Measurements from ENCODE around the gene TBC1D14. TPM values are rescaled to one million over a fixed set of nuclear protein-coding genes. Genes with fewer than 3 reads are reported as not detected.

TBC1D14 gene
- total and polyA plus RNA-seq, 3 donors from 2014 or later: 78.0 to 98.8 (median 87.6) TPM

DNA sequence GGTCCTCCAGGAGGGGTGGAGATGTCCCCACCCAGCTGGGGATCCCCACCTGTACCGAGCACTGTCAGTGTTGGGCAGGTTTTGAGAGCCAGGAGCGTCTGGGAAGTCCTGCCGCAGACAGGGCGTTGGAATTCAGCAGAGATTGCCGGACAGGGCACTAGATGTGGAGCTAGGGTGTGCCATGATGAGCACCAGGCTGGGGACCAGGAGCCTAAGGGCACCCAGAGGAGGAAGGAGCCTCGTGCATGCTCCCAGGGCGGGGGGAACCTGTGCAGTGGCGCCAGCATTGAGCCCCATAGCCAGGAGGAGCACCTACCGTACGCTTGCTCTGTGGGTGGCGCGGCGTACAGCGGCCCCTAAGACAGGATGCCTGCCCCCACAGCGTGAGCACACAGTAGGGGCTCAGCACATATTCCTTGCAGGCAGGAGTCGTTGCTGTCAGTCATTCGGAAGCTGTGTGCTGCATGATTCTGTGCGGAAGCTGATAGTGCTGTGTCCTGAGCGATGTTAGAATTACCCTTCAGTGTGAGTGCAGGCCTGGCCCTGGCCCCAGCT lies 114.8 kb downstream of the TBC1D14 start:
- Histone ChIP-seq H3K36me3 (ENCODE audit: low read depth, missing control alignments) (no peaks in the 10 kb centered on the region), H3K27me3 (no peaks in the 10 kb centered on the region), H3K9me3 (no peaks in the 10 kb centered on the region), H3K4me1 (no peaks in the 10 kb centered on the region), H3K4me3 (no peak overlapping the region), H3K27ac (no peak overlapping the region)
- DNase-seq: no peak
- TF ChIP-seq POLR2A (IDR thresholded peaks at IDR 0.05): no peak
- TF ChIP-seq, protein P1, sequence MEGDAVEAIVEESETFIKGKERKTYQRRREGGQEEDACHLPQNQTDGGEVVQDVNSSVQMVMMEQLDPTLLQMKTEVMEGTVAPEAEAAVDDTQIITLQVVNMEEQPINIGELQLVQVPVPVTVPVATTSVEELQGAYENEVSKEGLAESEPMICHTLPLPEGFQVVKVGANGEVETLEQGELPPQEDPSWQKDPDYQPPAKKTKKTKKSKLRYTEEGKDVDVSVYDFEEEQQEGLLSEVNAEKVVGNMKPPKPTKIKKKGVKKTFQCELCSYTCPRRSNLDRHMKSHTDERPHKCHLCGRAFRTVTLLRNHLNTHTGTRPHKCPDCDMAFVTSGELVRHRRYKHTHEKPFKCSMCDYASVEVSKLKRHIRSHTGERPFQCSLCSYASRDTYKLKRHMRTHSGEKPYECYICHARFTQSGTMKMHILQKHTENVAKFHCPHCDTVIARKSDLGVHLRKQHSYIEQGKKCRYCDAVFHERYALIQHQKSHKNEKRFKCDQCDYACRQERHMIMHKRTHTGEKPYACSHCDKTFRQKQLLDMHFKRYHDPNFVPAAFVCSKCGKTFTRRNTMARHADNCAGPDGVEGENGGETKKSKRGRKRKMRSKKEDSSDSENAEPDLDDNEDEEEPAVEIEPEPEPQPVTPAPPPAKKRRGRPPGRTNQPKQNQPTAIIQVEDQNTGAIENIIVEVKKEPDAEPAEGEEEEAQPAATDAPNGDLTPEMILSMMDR (IDR thresholded peaks at IDR 0.05): no peak
- WGBS, 2 donors: 89 to 90% methylated on average over 10 to 19 of the region's 19 CpGs
- intact Hi-C loops (cut with DNase I; ENCODE audit: low total_unique reads): no loop called here

DNA sequence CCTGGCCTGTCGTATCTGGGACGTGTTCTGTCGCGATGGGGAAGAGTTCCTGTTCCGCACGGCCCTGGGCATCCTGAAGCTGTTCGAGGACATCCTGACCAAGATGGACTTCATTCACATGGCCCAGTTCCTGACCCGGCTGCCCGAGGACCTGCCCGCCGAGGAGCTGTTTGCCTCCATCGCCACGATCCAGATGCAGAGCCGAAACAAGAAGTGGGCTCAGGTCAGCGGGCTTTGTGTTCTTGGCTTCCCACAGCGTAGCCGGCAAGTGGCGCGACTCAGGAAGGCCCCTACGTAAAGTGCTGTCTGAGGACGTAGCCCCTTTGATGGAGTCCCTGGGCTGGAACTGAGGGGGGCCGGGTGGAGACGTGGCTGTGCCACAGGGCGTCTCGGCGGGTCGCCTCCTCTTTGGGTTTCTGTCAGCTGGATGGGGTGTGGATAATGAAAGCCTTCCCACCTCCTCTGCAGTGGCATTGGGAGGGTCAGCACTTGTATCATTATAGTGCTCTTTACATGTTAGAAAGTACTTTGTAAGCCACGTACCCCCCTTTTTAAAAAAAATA lies 115.5 kb downstream of the TBC1D14 start:
- H3K27ac ChIP-seq: no peak overlapping the region
- no peak for TF ChIP-seq POLR2A (IDR thresholded peaks at IDR 0.05)
- TF ChIP-seq, protein P1 (IDR thresholded peaks at IDR 0.05): no peak
- WGBS, 2 donors: 85 to 88% methylated on average over 28 of the region's 28 CpGs
- intact Hi-C loops (cut with DNase I; ENCODE audit: low total_unique reads): no loop called here
- no peaks in the 10 kb centered on the region for H3K27me3 ChIP-seq
- DNase-seq: no peak
- no peaks in the 10 kb centered on the region for H3K36me3 ChIP-seq (ENCODE audit: low read depth, missing control alignments)
- no peak overlapping the region for H3K4me3 ChIP-seq
- no peaks in the 10 kb centered on the region for H3K9me3 ChIP-seq
- no peaks in the 10 kb centered on the region for H3K4me1 ChIP-seq

DNA sequence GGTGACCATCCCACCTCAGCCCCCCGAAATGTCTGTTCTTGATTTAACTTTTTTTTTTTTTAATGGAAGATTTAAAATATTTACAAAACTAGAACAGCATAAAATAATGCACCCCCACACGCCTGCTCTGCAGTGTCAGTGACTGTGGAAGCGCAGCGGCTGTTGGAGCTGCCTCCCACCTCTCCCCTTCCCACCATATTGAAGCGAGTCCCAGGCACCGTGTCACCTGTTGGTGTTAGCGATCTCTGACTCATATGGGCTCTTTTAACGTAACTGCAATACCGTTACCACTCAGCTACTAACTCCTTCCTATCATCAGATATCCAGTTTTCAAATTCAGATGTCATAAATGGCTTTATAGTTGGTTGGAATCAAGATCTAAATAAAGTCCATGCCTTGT lies 116.5 kb downstream of the TBC1D14 start:
- Histone ChIP-seq H3K27ac (no peak overlapping the region), H3K4me1 (no peaks in the 10 kb centered on the region), H3K4me3 (no peak overlapping the region), H3K27me3 (no peaks in the 10 kb centered on the region), H3K9me3 (no peaks in the 10 kb centered on the region), H3K36me3 (ENCODE audit: low read depth, missing control alignments) (no peaks in the 10 kb centered on the region)
- intact Hi-C loops (cut with DNase I; ENCODE audit: low total_unique reads): no loop called here
- 90 to 94% methylated on average over 9 of the region's 9 CpGs for WGBS, 2 donors
- no peak for TF ChIP-seq POLR2A (IDR thresholded peaks at IDR 0.05)
- TF ChIP-seq, protein P1 (IDR thresholded peaks at IDR 0.05): no peak
- no peak for DNase-seq

DNA sequence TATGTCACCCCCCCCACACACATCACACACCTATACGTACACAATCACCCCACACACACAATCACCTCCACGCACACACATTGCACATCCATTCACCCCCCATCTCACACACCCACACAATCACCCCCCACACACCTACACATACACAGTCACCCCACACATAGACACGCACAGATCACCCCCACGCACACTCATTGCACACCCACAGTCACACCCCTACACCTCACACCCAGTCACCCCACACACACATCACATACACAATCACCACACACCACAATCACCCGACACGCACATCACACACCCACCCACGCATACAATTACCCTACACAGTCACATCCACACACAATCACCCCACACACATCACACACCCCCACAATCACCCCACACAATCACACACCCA lies 117.7 kb downstream of the TBC1D14 start:
- Histone ChIP-seq H3K27me3 (no peaks in the 10 kb centered on the region), H3K36me3 (ENCODE audit: low read depth, missing control alignments) (no peaks in the 10 kb centered on the region), H3K4me1 (no peaks in the 10 kb centered on the region), H3K9me3 (no peaks in the 10 kb centered on the region), H3K4me3 (no peak overlapping the region), H3K27ac (no peak overlapping the region)
- no peak for TF ChIP-seq POLR2A (IDR thresholded peaks at IDR 0.05)
- TF ChIP-seq, protein P1 (IDR thresholded peaks at IDR 0.05): no peak
- intact Hi-C loops (cut with DNase I; ENCODE audit: low total_unique reads): no loop called here
- 89% methylated on average over 7 of the region's 7 CpGs for WGBS, 2 donors
- DNase-seq: no peak

DNA sequence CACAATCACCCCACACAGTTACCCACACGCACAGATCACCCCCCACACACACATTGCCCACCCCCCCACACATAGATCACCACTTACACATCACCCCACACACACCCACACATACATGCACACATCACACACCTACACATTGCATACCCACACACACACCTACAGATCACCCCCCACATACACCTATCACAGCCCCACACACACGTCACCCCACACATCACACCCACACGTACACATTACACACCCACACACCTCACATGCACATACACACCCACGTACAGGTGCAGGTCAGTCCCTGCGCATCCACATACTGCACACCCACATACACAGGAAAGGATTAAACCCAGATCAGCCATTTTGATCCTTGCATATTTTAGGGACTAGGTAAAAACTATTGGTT lies 118.3 kb downstream of the TBC1D14 start:
- no peaks in the 10 kb centered on the region for H3K27me3 ChIP-seq
- no peak for DNase-seq
- intact Hi-C loops (cut with DNase I; ENCODE audit: low total_unique reads): no loop called here
- H3K4me1 ChIP-seq: no peaks in the 10 kb centered on the region
- 66 to 81% methylated on average over 5 of the region's 5 CpGs for WGBS, 2 donors
- H3K27ac ChIP-seq: no peak overlapping the region
- H3K9me3 ChIP-seq: no peaks in the 10 kb centered on the region
- no peak overlapping the region for H3K4me3 ChIP-seq
- H3K36me3 ChIP-seq (ENCODE audit: low read depth, missing control alignments): no peaks in the 10 kb centered on the region
- no peak for TF ChIP-seq POLR2A (IDR thresholded peaks at IDR 0.05)

All from testis (tissue), 3 donors.